IPS-18a (cell line): ENCODE data around the gene KRTAP10-2.
"Not testable (repeated sequence)": the region's sequence is repeated elsewhere in the genome, so short reads cannot be mapped to it uniquely, and the experiment has no call there.

Experiments
- H3K27ac ChIP-seq: one replicate; pipeline ENCODE4 v1.5.1; 2013; ENCODE audit warnings: low read length
- H3K27me3 ChIP-seq: one replicate; pipeline ENCODE4 v1.6.1; 2013; ENCODE audit warnings: mild to moderate bottlenecking, low read length; ENCODE audit not compliant: control insufficient read depth, insufficient read depth
- H3K36me3 ChIP-seq: one replicate; pipeline ENCODE4 v1.6.1; 2013; ENCODE audit warnings: low read depth, low read length; ENCODE audit not compliant: control insufficient read depth
- H3K4me1 ChIP-seq: one replicate; pipeline ENCODE4 v1.6.1; 2013; ENCODE audit warnings: low read depth, low read length; ENCODE audit not compliant: control insufficient read depth
- H3K4me3 ChIP-seq: one replicate; pipeline ENCODE4 v1.5.1; 2013; ENCODE audit warnings: low read length
- H3K9ac ChIP-seq: one replicate; pipeline ENCODE4 v1.6.1; 2013; ENCODE audit warnings: mild to moderate bottlenecking, low read length, moderate library complexity
- H3K9me3 ChIP-seq: one replicate; pipeline ENCODE4 v1.6.1; 2013; ENCODE audit warnings: low read depth, low read length; ENCODE audit not compliant: control insufficient read depth

KRTAP10-2 gene

DNA sequence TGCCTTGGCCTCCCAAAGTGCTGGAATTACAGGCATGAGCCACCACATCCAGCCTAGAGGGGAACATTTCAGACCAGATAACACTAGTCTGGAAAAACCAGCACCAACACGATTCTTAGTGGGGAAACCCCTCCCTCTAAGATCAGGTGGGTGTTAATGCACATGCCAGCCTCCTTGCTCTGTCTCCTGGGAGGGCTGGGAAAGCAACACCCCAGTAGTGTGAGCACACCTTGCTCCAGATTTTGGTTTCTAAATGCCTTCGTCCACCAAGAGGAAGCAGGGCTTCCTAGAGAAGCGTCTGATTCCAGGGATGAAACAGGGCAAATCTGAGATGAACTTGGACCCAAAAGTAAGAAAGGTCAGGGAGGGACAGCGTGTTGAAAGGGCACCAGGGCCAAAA is 20.0 kb upstream of the KRTAP10-2 start:
- Histone ChIP-seq H3K9ac (no peak overlapping the region), H3K27ac (no peak overlapping the region), H3K4me1 (no peaks in the 10 kb centered on the region), H3K36me3 (no peaks in the 10 kb centered on the region), H3K27me3 (no peaks in the 10 kb centered on the region), H3K4me3 (no peak overlapping the region), H3K9me3 (no peaks in the 10 kb centered on the region)

DNA sequence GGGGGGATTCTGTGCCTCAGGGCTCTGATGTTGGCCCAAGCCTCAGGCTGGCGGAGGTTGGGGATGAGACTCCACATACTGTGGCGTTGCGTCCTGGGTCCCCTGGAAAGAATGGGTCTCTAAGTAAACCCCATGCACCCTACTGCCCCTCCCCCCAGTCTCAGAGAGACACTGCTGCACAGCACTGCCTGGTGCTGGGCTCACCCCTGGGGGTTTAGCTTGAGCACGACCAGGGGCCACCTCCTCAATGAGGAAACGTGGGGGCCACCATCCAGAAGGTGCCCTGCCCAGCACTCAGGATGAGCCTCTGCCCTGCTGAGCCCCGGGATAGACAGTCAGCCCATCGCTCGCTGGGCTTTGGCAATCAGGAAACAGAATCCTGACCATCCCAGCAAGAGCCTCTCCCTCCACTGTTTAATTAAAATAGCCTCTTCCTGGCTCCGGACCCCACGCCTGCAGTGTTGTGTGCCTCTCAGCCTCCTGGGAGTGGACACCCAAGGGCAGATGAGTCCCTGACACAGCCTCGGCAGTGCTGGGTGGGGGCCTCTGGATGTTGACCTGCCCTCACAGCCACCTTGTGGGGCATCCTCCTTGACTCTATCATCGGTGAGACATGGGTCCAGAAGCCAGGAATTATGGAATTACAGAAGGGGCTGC is 18.7 kb upstream of the KRTAP10-2 start:
- no peak overlapping the region for H3K27ac ChIP-seq
- H3K4me1 ChIP-seq: no peaks in the 10 kb centered on the region

DNA sequence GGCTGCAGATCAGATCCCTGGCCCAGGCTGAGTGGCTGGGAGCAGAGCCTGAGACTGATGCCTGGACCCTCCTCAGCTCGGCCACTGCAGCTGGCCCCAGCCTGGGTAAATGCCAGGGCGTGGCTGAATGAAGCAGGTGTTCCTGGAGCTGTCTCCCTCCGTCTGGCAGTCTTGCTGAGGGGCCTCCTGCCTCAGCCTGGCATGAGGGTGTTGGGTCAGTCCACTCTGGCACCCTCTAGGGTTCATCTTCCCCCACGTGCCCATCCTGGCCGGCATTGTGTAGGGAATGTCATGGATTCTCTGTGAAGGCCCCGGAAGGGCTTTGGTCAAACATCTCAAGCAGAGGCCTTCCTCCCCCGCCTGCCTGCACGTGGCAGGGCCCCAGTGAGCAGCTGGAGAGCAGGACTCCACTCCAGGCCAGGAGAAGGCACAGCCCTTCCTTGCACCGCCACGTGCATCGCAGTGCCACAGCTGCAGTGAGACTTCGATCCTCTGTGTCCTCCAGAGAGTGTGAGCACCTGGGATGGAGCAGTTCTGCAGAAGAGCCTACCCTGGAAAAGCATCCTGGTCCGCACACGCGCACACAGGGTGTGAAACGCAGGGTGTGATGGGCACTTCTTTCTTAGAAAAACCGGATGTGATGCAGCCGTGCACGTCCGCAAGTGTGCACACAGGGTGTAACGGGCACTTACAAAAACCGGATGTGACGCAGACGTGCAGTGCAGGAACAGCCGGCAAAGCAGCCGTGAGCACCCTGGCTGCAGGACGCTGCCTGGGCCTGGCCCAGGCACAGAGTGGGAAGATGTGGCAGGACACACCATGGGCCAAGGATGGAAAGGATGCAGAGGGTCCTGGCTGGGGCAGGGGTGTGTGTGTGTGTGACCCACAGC is 17.6 kb upstream of the KRTAP10-2 start:
- Histone ChIP-seq H3K9me3 (no peaks in the 10 kb centered on the region), H3K27me3 (no peaks in the 10 kb centered on the region), H3K4me1 (no peaks in the 10 kb centered on the region), H3K27ac (no peak overlapping the region), H3K36me3 (no peaks in the 10 kb centered on the region), H3K4me3 (no peak overlapping the region), H3K9ac (no peak overlapping the region)

More for the DNA sequence above, 18.7 kb upstream of the KRTAP10-2 start:
- no peaks in the 10 kb centered on the region for H3K27me3 ChIP-seq
- no peak overlapping the region for H3K9ac ChIP-seq
- H3K9me3 ChIP-seq: no peaks in the 10 kb centered on the region
- no peak overlapping the region for H3K4me3 ChIP-seq
- no peaks in the 10 kb centered on the region for H3K36me3 ChIP-seq

DNA sequence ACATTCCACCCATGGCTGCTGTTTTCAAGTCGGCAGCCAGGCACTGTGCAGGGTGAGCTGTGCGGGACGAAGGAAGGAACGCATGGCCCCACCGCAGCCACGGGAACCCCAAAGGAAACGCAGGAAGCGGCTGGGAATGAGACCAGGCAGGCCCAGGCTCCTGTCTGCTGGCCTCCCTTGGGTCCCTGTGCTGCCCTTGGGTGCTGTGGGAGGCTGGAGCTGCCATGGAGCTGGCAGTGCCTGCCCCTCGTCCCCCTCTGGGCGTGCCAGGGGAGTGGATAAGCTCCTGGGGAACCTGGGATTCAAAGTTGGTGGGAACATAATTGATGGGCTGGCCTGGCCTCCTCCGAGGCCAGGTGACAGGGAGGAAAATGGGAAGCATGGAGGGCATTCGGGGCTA is 17.0 kb upstream of the KRTAP10-2 start:
- Histone ChIP-seq H3K36me3 (no peaks in the 10 kb centered on the region), H3K27ac (no peak overlapping the region), H3K4me3 (no peak overlapping the region), H3K27me3 (no peaks in the 10 kb centered on the region), H3K9me3 (no peaks in the 10 kb centered on the region), H3K4me1 (no peaks in the 10 kb centered on the region), H3K9ac (no peak overlapping the region)

DNA sequence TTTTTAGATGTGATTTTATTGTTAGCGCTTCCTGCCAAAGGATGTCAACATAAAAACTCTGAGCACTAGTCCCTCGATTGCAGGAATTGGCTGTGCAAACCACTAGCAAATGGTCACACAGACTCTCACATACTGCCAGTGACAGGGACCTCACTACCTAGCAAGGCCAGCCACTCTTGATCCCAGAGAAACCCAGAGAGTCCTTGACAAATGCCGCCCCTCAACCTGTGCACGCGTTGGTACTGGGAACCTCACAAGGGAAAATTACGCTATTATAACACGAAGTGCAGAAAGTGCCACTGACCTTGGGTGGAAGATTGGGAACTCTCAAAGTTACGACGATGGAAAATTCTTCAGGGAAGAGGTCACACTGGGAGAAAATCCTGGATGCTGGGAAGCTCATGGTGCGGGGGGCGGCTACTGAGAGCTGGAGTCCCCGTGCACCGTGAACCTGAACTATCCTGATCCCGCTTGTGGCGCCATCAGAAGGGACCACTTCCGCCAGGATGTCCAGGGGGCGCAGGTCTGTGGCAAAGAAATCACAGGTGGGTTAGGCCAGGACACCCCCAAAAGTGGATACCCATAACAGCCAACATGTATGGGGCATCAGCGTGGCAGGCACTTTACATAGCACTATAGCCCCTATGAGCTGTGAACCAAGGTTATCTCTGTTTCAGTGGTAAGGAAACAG is 16.3 kb upstream of the KRTAP10-2 start:
- H3K36me3 ChIP-seq: no peaks in the 10 kb centered on the region
- no peaks in the 10 kb centered on the region for H3K27me3 ChIP-seq
- no peaks in the 10 kb centered on the region for H3K9me3 ChIP-seq
- H3K4me1 ChIP-seq: no peaks in the 10 kb centered on the region
- H3K9ac ChIP-seq: no peak overlapping the region
- H3K4me3 ChIP-seq: no peak overlapping the region
- H3K27ac ChIP-seq: no peak overlapping the region

DNA sequence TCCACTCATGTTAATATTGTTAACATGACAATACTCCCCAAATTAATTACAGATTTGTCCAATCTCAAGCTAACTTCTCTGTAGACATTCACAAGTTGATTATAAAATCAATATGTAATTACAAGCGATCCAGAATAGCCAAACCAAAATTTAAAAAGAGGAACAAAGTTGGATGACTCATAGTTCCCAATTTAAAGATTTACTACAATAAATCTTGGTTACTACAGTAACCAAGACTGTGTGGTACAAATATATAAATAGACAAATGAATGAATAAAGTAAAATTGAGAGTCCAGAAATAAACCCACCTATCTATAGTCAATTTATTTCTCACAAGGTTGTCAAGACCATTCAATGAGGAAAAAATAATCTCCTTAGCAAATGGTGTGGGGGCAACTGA is 15.1 kb upstream of the KRTAP10-2 start:
- Histone ChIP-seq H3K36me3 (no peaks in the 10 kb centered on the region), H3K4me1 (no peaks in the 10 kb centered on the region), H3K27me3 (no peaks in the 10 kb centered on the region), H3K9ac (no peak overlapping the region), H3K9me3 (no peaks in the 10 kb centered on the region), H3K4me3 (no peak overlapping the region), H3K27ac (no peak overlapping the region)

DNA sequence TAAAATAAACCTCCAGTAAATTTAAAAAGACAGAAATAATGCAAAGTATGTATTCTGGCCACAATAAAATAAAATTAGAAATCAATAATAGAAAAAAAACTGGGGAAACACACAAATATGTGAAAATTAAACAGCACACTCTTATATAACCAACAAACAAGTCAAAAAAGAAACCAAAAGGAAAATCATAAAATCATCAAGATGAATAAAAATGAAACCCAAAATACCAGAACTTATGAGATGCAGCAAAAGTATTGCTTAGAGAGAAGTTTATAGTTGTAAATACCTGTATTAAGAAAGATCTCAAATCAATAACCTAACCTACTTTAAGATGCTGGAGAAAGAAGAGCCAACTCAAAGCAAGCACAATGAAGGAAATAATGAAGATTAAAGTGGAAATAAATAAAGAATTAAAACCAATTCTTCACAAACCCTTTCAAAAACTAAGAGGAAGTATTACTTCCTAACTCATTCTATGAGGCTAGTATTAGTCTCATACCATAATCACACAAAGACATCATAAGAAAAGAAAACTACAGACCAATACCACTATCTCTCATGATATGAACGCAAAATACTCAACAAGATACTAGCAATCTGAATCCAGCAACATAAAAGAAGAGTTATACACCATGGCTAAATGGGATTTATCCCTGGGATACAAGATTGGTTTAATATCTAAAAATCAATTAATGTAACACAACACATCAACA is 13.7 kb upstream of the KRTAP10-2 start:
- H3K4me1 ChIP-seq: no peaks in the 10 kb centered on the region
- H3K4me3 ChIP-seq: no peak overlapping the region
- H3K9ac ChIP-seq: no peak overlapping the region
- no peaks in the 10 kb centered on the region for H3K36me3 ChIP-seq
- no peak overlapping the region for H3K27ac ChIP-seq
- no peaks in the 10 kb centered on the region for H3K9me3 ChIP-seq
- no peaks in the 10 kb centered on the region for H3K27me3 ChIP-seq

DNA sequence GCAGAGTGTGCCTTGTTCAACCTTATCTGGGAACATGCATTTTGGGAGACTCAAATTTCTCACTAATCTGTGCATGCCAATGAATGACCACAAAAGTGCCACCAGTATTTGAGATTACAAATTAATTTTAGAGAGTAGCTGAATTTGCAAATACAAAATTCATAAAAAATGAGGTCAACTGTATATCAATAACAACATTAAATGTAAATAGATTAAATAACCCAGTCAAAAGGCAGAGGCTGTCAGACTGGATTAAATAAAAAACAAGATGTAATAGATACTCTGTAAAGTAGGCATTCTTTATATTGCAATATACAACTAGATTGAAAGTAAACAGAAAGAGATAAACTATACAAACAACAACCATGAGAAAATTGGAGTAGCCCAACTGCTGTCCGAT is 12.8 kb upstream of the KRTAP10-2 start:
- Histone ChIP-seq H3K27me3 (no peaks in the 10 kb centered on the region), H3K9ac (no peak overlapping the region), H3K36me3 (no peaks in the 10 kb centered on the region), H3K27ac (no peak overlapping the region), H3K4me3 (no peak overlapping the region), H3K9me3 (no peaks in the 10 kb centered on the region), H3K4me1 (no peaks in the 10 kb centered on the region)

DNA sequence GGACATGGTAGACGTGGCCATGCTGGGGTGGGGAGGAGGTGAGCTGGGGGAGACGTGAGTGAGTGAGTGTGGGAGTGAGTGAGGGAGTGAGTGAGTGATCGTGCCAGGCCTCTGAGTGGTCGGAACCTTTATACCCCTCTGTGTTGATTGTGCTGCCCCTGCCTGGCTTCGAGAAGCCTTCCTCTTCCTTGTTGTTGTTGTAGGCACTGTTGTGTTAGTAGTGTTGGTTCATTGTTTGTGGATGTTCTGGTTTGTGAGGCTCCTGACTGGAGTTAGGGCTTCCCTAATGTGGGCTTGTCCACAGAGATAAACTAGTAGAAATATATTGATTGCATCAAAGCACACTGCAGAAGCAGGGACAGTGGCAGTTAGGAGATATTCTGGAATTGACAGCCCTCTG is 7.4 kb upstream of the KRTAP10-2 start, which contains the start of gene KRTAP10-3:
Gene KRTAP10-3 (minus strand): TSS at position 101 of the 400 bp plus-strand sequence. CDS start 80 bp downstream, at position 21.
- Histone ChIP-seq H3K9ac (no peak within 1 kb of the TSS), H3K9me3 (no peaks in the 10 kb centered on the region), H3K27me3 (no peaks in the 10 kb centered on the region), H3K4me1 (no peaks in the 10 kb centered on the region), H3K4me3 (no peak within 1 kb of the TSS), H3K27ac (no peak within 1 kb of the TSS), H3K36me3 (no peaks in the 10 kb centered on the region)

DNA sequence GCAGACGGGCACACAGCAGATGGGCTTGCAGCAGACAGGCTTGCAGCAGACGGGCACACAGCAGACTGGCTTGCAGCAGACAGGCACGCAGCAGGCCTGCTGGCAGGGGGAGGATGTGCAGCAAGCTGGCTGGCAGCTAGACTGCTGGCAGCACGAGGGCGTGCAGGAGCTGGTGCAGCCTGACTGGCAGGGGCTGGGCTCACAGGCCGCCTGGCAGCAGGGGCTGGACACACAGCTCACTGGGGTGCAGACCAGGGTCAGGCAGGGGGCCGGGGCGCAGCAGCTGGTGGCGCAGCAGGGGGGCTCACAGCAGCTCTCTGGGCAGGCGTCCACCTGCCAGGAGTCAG is 7.0 kb upstream of the KRTAP10-2 start:
- H3K9me3 ChIP-seq, H3K4me3 ChIP-seq, H3K9ac ChIP-seq, H3K4me1 ChIP-seq, H3K27ac ChIP-seq, H3K36me3 ChIP-seq, H3K27me3 ChIP-seq: not testable (repeated sequence)
